GM10266 (cell line): ENCODE measurements around the gene CTNNA1.
"Not testable (repeated sequence)": the region's sequence is repeated elsewhere in the genome, so short reads cannot be mapped to it uniquely, and the experiment has no call there.

Experiments used
- DNase-seq: peaks from one replicate; pipeline ENCODE4 v3.0.0; 2012; ENCODE audit errors: extremely low spot score
- TF ChIP-seq, protein P1 (sequence below): IDR thresholded peaks from 2 replicates; pipeline ENCODE4 v1.5.1; 2012; ENCODE audit warnings: mild to moderate bottlenecking, low read depth; ENCODE audit not compliant: control insufficient read depth, insufficient read depth; ENCODE audit errors: missing control alignments

CTNNA1 gene

DNA sequence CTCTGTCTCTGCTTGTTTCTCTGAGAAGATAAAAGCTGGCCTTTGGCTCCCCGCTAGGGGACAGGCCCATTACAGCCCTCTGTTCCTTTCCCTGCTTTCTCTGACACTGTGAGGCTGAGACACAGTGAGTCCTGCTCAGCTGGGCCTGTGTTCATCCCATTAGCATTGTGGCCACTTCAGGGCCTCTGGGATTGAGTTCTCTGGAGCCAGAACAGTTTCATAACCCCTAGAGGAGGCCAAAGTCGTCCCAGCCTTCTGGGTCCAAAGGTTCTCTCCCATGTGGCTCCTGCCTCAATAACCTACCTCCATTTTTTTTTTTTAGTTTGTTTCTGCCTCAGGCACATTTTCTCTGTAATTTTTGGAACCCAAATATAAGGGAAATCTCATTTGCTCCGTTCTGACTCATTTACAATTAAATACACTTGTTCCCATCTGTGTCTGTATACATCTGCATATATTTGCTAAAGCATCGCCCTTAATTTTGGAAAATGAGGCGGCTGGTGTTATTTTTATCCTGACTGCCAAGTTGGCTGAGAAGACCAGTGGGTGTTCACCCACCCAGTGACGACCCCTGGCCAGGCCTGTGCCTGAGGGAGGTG, 27.3 kb upstream of the CTNNA1 start:
- TF ChIP-seq, protein P1, sequence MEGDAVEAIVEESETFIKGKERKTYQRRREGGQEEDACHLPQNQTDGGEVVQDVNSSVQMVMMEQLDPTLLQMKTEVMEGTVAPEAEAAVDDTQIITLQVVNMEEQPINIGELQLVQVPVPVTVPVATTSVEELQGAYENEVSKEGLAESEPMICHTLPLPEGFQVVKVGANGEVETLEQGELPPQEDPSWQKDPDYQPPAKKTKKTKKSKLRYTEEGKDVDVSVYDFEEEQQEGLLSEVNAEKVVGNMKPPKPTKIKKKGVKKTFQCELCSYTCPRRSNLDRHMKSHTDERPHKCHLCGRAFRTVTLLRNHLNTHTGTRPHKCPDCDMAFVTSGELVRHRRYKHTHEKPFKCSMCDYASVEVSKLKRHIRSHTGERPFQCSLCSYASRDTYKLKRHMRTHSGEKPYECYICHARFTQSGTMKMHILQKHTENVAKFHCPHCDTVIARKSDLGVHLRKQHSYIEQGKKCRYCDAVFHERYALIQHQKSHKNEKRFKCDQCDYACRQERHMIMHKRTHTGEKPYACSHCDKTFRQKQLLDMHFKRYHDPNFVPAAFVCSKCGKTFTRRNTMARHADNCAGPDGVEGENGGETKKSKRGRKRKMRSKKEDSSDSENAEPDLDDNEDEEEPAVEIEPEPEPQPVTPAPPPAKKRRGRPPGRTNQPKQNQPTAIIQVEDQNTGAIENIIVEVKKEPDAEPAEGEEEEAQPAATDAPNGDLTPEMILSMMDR: no peak
- no peak for DNase-seq

DNA sequence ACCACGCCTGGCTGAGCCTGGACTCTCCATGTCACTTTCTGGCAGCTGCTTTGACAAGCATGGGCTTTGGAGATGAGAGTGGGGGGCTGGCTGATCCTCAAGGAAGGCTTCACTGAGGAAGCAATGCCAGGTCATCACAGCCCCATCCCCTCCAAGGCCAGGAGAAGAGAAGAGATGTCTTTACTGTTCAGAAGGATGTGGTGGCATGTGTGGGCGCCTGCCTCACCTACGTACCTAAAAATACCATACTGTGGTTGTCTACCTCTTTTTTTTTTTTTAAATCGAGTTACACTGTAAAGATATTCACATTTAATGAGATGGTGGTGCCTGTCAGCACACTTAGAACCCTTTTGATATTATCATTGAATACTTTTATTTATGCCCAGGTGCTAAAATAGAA, 26.4 kb upstream of the CTNNA1 start:
- DNase-seq: no peak
- TF ChIP-seq, protein P1: no peak

DNA sequence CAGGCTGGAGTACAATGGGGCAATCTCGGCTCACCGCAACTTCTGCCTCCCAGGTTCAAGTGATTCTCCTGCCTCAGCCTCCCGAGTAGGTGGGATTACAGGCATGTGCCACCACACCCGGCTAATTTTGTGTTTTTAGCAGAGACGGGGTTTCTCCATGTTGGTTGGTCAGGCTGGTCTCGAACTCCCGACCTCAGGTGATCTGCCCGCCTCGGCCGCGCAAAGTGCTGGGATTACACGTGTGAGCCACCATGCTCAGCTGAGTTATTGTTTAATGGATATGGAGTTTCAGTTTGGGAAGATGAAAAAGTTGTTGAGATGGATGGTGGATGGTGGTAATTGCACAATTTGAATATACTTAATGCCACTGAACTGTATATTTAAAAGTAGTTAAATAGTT, 22.7 kb upstream of the CTNNA1 start:
- not testable (repeated sequence) for DNase-seq

DNA sequence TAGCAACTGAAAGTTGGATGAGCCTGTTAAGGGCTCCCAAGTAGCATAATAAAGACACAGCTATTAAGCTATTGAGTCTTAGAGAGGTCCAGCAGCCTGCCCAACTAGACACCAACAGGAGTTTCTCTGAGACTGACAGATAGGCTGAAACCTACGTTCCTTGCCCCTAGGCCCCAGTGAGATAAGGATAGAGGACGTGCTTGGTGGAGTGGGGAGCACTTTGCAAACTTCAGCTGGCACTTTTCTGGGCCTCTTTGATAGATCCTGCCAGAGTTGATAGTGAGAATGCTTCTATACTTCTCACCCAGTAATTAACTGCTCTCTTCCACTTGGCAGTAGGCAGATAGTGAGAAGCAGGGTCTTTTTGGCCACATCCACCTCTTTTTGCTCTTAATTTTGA, 20.8 kb upstream of the CTNNA1 start:
- DNase-seq: no peak
- TF ChIP-seq, protein P1: no peak

DNA sequence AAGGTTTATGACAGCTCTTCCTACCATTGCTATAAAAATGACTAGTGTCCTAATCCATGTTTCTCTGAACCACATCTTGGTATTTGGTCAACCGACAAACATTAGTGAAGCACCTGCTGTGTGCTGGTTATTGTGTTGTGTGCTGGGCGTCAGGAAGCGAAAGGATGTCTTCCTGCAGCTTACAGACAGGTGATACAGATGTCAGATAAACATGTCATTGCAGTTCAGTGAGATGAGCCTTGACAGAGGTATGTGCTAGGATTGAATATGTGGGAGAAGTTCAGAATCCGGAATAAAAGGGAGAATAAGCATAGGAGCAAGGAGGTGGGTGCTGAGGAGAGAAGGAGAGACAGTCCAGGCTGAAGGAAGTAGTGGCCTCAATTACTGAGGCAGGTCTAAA, 20.3 kb upstream of the CTNNA1 start:
- TF ChIP-seq, protein P1: no peak
- DNase-seq: no peak

DNA sequence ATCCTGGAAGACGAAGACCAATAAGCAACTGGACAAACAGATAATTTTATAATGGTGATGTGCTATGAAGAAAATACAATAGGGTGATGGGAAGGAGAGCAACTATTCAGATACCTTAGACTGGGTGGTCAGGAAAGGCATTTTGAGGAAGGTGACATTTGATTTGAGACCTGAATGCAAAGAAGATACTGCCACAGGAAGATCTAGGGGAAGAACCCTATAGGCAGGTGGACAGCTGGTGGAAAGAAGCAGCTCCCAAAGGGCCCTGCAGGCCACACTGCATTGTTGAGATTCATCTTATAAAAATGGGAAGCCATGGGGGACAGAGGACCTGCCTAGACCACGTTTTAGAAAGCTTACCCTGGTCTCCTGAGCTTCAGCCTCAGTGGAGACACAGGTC, 19.7 kb upstream of the CTNNA1 start:
- DNase-seq: no peak

DNA sequence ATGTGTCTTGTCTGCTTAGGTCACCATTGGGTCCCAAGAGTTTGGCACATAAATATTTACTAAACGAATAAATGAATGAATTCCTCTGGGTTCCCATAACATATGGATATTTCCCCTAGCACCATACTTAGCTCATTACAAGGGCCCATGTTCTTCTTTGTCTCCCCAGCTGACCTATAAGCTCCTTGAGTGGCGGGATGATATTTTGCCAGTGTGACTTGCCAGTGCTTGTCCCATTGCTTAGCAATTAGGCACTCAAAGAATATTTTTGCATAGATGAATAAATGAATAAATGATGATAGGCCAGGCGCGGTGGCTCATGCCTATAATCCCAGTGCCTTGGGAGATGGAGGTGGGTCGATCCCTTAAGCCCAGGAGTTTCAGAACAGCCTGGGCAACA, 16.9 kb upstream of the CTNNA1 start:
- TF ChIP-seq, protein P1: no peak
- no peak for DNase-seq

More for the DNA sequence above, 19.7 kb upstream of the CTNNA1 start:
- TF ChIP-seq, protein P1: no peak
